ENCODE data around the gene LGR6. TPM values are rescaled to one million over a fixed set of nuclear protein-coding genes. Genes with fewer than 3 reads are reported as not detected.
"Not testable (repeated sequence)": the region's sequence is repeated elsewhere in the genome, so short reads cannot be mapped to it uniquely, and the experiment has no call there.

Gene LGR6
- total and polyA plus RNA-seq, 2 experiments from 2014 or later, result 0.66 to 0.89 TPM

- TF ChIP-seq, protein P1, sequence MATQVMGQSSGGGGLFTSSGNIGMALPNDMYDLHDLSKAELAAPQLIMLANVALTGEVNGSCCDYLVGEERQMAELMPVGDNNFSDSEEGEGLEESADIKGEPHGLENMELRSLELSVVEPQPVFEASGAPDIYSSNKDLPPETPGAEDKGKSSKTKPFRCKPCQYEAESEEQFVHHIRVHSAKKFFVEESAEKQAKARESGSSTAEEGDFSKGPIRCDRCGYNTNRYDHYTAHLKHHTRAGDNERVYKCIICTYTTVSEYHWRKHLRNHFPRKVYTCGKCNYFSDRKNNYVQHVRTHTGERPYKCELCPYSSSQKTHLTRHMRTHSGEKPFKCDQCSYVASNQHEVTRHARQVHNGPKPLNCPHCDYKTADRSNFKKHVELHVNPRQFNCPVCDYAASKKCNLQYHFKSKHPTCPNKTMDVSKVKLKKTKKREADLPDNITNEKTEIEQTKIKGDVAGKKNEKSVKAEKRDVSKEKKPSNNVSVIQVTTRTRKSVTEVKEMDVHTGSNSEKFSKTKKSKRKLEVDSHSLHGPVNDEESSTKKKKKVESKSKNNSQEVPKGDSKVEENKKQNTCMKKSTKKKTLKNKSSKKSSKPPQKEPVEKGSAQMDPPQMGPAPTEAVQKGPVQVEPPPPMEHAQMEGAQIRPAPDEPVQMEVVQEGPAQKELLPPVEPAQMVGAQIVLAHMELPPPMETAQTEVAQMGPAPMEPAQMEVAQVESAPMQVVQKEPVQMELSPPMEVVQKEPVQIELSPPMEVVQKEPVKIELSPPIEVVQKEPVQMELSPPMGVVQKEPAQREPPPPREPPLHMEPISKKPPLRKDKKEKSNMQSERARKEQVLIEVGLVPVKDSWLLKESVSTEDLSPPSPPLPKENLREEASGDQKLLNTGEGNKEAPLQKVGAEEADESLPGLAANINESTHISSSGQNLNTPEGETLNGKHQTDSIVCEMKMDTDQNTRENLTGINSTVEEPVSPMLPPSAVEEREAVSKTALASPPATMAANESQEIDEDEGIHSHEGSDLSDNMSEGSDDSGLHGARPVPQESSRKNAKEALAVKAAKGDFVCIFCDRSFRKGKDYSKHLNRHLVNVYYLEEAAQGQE (IDR thresholded peaks at IDR 0.05; ENCODE audit: unreplicated experiment), result no peak
- TF ChIP-seq STAT1 (IDR thresholded peaks at IDR 0.05; ENCODE audit: unreplicated experiment) (no peak), ZNF331 (CRISPR knock-in tag; IDR thresholded peaks at IDR 0.05; ENCODE audit: low read depth) (no peak), JUNB (IDR thresholded peaks at IDR 0.05; ENCODE audit: unreplicated experiment) (no peak), EZH2phosphoT487 (IDR thresholded peaks at IDR 0.05; ENCODE audit: unreplicated experiment) (no peak), CREB1 (CRISPR knock-in tag; IDR thresholded peaks at IDR 0.05; ENCODE audit: low read depth) (no peak), NANOG (IDR thresholded peaks at IDR 0.05; ENCODE audit: borderline replicate concordance) (no peak)
- TF ChIP-seq, protein P2, sequence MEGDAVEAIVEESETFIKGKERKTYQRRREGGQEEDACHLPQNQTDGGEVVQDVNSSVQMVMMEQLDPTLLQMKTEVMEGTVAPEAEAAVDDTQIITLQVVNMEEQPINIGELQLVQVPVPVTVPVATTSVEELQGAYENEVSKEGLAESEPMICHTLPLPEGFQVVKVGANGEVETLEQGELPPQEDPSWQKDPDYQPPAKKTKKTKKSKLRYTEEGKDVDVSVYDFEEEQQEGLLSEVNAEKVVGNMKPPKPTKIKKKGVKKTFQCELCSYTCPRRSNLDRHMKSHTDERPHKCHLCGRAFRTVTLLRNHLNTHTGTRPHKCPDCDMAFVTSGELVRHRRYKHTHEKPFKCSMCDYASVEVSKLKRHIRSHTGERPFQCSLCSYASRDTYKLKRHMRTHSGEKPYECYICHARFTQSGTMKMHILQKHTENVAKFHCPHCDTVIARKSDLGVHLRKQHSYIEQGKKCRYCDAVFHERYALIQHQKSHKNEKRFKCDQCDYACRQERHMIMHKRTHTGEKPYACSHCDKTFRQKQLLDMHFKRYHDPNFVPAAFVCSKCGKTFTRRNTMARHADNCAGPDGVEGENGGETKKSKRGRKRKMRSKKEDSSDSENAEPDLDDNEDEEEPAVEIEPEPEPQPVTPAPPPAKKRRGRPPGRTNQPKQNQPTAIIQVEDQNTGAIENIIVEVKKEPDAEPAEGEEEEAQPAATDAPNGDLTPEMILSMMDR (conservative IDR thresholded peaks at IDR 0.05; ENCODE audit: low read depth in 2 of 2), result no peak
These were observed 13.5 kb upstream of the LGR6 start (continued) for GRCh38 chr1:202179828-202180750.

GRCh38 chr1:202180751-202181139, 12.9 kb upstream of the LGR6 start:
- H3K36me3 Mint-ChIP-seq (ENCODE audit: low read depth); H3K4me1 ChIP-seq (ENCODE audit: insufficient read depth); H4K20me1 ChIP-seq (replicated peaks; ENCODE audit: insufficient read depth); H3F3A ChIP-seq (replicated peaks; ENCODE audit: low read depth); H2AFZ ChIP-seq; H3K4me2 ChIP-seq; H3K4me3 Mint-ChIP-seq; DNase-seq (ENCODE audit: low spot score); H3K27me3 ChIP-seq (ENCODE audit: insufficient read depth); H3K4me3 ChIP-seq; H3K4me1 Mint-ChIP-seq; H3K27ac Mint-ChIP-seq; H3K9me2 ChIP-seq (ENCODE audit: insufficient read depth); H3K36me3 ChIP-seq (ENCODE audit: insufficient read depth); H3K9me3 Mint-ChIP-seq; ATAC-seq; H3K79me2 ChIP-seq (replicated peaks; ENCODE audit: insufficient read depth); H3K27ac ChIP-seq (ENCODE audit: low read depth): not testable (repeated sequence)
- H3K27me3 Mint-ChIP-seq (ENCODE audit: insufficient read depth, low read depth, poor library complexity), result peaks cover 21% of the 10 kb centered on the region

Measured in GM23338 (cell line).